Gastroesophageal sphincter (tissue), 3 donors: ENCODE results near the gene ZNF638.

Experiments
- EP300 ChIP-seq: sonication (generic); formaldehyde crosslinking; IDR thresholded peaks from one replicate; pipeline ENCODE4 v1.6.1; 2017; ENCODE audit warnings: antibody characterized with exemption, mild to moderate bottlenecking
- POLR2A ChIP-seq, 2 donors: fragments of 450-650 bp; IDR thresholded peaks; one replicate each; pipeline ENCODE4 v1.6.1; 2017; ENCODE audit warnings: antibody characterized with exemption in 2 of 2, mild to moderate bottlenecking in 2 of 2, moderate library complexity in 1 of 2
- POLR2AphosphoS5 ChIP-seq: sonication (generic); formaldehyde crosslinking; IDR thresholded peaks from one replicate; pipeline ENCODE4 v1.6.1; 2017; ENCODE audit warnings: antibody characterized with exemption
- TF ChIP-seq, protein P1 (sequence below), 4 experiments: fragments of 200-600 bp in 2 of 4; fragments of 450-650 bp in 2 of 4; sonication (generic) in 1 of 4; IDR thresholded peaks; one replicate each; pipeline ENCODE4 v1.5.1; 2017 to 2019; ENCODE audit warnings: antibody characterized with exemption in 4 of 4, mild to moderate bottlenecking in 2 of 4, moderate library complexity in 2 of 4

DNA sequence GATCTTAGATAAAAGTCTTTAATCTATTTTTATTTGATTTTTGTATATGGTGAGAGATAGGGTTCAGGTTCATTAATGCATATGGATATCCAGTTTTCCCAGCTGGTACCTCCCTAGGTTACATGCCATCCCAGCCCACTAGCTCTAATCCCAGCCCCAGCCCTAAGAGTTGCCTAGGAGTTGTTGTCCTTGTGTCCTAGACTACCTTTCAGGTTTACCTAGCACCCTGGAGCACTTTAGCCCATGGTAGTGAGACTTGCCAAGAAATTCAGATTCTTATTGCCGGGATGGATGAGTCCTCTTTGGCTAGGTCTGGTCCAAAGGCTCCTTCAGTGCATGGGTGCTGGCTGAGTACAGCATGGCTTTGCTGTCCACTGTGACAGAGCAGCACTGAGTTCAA, 40.5 kb downstream of the ZNF638 start:
- TF ChIP-seq, protein P1, sequence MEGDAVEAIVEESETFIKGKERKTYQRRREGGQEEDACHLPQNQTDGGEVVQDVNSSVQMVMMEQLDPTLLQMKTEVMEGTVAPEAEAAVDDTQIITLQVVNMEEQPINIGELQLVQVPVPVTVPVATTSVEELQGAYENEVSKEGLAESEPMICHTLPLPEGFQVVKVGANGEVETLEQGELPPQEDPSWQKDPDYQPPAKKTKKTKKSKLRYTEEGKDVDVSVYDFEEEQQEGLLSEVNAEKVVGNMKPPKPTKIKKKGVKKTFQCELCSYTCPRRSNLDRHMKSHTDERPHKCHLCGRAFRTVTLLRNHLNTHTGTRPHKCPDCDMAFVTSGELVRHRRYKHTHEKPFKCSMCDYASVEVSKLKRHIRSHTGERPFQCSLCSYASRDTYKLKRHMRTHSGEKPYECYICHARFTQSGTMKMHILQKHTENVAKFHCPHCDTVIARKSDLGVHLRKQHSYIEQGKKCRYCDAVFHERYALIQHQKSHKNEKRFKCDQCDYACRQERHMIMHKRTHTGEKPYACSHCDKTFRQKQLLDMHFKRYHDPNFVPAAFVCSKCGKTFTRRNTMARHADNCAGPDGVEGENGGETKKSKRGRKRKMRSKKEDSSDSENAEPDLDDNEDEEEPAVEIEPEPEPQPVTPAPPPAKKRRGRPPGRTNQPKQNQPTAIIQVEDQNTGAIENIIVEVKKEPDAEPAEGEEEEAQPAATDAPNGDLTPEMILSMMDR (IDR thresholded peaks at IDR 0.05): no peak
- no peak for TF ChIP-seq POLR2A (IDR thresholded peaks at IDR 0.05)
- TF ChIP-seq POLR2AphosphoS5: no peak
- TF ChIP-seq EP300: no peak
